H1 (cell line): Measurements from ENCODE around the gene CDH22. TPM values are rescaled to one million over a fixed set of nuclear protein-coding genes. Genes with fewer than 3 reads are reported as not detected.

Experiments used
- CTCF ChIP-seq, 3 experiments: IDR thresholded peaks; 1 replicate in 2 of 3; 2 replicates in 1 of 3; pipeline versions ENCODE4 v1.5.1 to v1.6.1; 2011; ENCODE audit warnings: low read length in 3 of 3, mild to moderate bottlenecking in 3 of 3, inconsistent platforms in 2 of 3, low read depth in 1 of 3, moderate library complexity in 1 of 3; ENCODE audit not compliant: insufficient read depth in 1 of 3; ENCODE audit errors: control extremely low read depth in 1 of 3
- EZH2 ChIP-seq: fragments of 200-600 bp; sonication (generic); IDR thresholded peaks from 2 replicates; pipeline ENCODE4 v1.7.1; 2012; ENCODE audit warnings: low read depth, mild to moderate bottlenecking, moderate library complexity, low read length, inconsistent platforms; ENCODE audit not compliant: severe bottlenecking
- SIN3A ChIP-seq, 2 experiments: IDR thresholded peaks in 1 of 2; conservative IDR thresholded peaks in 1 of 2; 2 replicates each; pipeline ENCODE4 v1.6.1; 2011 to 2012; ENCODE audit warnings: low read length in 2 of 2, improper control_type of control experiment in 1 of 2, low read depth in 1 of 2, mild to moderate bottlenecking in 1 of 2
- SIRT6 ChIP-seq: IDR thresholded peaks from one replicate; pipeline ENCODE4 v1.7.1; 2012; ENCODE audit warnings: low read length, inconsistent platforms
- SUZ12 ChIP-seq: fragments of 200-600 bp; sonication (generic); IDR thresholded peaks from 2 replicates; pipeline ENCODE4 v1.6.1; 2012; ENCODE audit warnings: mild to moderate bottlenecking, inconsistent platforms, low read length, moderate library complexity, mixed read lengths
- polyA plus RNA-seq, 7 experiments: library from polyadenylated mRNA; depleted of rRNA in 3 of 7; stranded (reverse) in 5 of 7; unstranded in 2 of 7; fragments of >200 nt in 5 of 7; fragments of 200-250 nt in 2 of 7; gene quantifications; 1 replicate in 5 of 7; 2 replicates in 1 of 7; 4 replicates in 1 of 7; pipeline versions ENCODE4 v1.2.1 to v1.2.3, GENCODE V29; 2011 to 2013; ENCODE audit warnings: missing spikeins in 2 of 7, mixed read lengths in 2 of 7
- total RNA-seq: library from RNA; stranded (reverse); fragmentation: NEBNext Ultra II Directional; extraction: Animal tissue kit (Norgen Biotek cat#: 25700); gene quantifications from 2 replicates; pipeline ENCODE4 v1.2.1, GENCODE V29; 2021
- TF ChIP-seq, protein P1 (sequence below): IDR thresholded peaks from 2 replicates; pipeline ENCODE4 v1.6.1; 2011; ENCODE audit warnings: low read depth, mild to moderate bottlenecking, low read length; ENCODE audit not compliant: insufficient read depth

The CDH22 gene
- total and polyA plus RNA-seq, 2 of the 8 experiments (the other 6 are each of a cell fraction or from before 2014, with no cell fraction given), result 0.35 to 0.39 TPM

DNA sequence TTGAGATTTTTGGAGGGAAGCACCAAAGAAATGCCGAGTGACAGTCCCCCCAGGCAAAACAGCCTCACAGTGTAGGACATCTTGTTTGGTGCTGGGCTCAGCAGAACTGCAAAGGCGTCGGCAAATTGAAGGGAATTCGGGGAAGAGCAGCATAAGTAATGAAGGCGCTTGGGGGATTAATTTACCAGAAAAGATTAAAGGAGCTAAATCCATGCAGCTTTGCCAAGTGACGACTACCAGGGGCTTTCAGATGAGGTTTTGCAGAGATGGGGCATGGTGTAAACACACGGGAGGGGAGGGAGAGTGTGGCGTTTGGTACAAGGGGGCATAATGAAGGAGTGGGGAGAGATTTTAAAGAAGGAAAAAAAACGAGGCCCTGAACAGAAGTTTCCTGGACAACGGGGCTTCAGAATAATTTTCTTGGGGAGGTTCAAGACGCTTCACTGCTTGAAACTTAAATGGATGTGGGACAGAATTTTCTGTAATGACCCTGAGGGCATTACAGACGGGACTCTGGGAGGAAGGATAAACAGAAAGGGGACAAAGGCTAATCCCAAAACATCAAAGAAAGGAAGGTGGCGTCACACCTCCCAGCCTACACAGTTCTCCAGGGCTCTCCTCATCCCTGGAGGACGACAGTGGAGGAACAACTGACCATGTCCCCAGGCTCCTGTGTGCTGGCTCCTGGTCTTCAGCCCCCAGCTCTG, 45.4 kb upstream of the CDH22 start (continued):
- TF ChIP-seq SIN3A (conservative IDR thresholded peaks at IDR 0.05 in 1 of 2, IDR thresholded peaks at IDR 0.05 in 1 of 2; ENCODE audit: low read depth in 1 of 2, low read length in 2 of 2), result no peak
- TF ChIP-seq, protein P1, sequence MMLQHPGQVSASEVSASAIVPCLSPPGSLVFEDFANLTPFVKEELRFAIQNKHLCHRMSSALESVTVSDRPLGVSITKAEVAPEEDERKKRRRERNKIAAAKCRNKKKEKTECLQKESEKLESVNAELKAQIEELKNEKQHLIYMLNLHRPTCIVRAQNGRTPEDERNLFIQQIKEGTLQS, result no peak
- no peak for TF ChIP-seq SUZ12
- no peak for TF ChIP-seq EZH2
- no peak for TF ChIP-seq SIRT6
- TF ChIP-seq CTCF (IDR thresholded peaks at IDR 0.05; ENCODE audit: control extremely low read depth in 1 of 3, insufficient read depth in 1 of 3, low read depth in 1 of 3, low read length in 3 of 3), result no peak
